GM10248 (cell line): ENCODE data around the gene ARL6IP6.

Source experiments
- CTCF ChIA-PET: fragments of 300-600 bp; sonication (Branson Sonifier 250); formaldehyde crosslinking; extraction: SDS; loops from one replicate; lab custom pipeline; 2021; ENCODE audit warnings: antibody characterized with exemption; lab: Yijun Ruan, JAX
- POLR2A ChIA-PET: fragments of 350-650 bp; sonication (Branson Sonifier 250); formaldehyde crosslinking; extraction: SDS; loops from one replicate; lab custom pipeline; 2020; ENCODE audit warnings: antibody characterized with exemption; lab: Yijun Ruan, JAX
- DNase-seq: peaks from one replicate; pipeline ENCODE4 v3.0.0; 2012; ENCODE audit errors: extremely low spot score
- CTCF ChIP-seq: IDR thresholded peaks from 2 replicates; pipeline ENCODE4 v1.5.1; 2012; ENCODE audit warnings: mild to moderate bottlenecking, low read depth; ENCODE audit errors: extremely low read depth, missing control alignments, control extremely low read depth

Gene ARL6IP6

GRCh38 chr2:152718076-152718908 lies at the start of gene ARL6IP6:
ARL6IP6 (plus strand) TSS chr2:152718620; CDS start chr2:152718625, 5 bp downstream.
- POLR2A ChIA-PET = interaction anchor here (0.6 to 1.0 kb wide), 4 partner anchors 11 to 112 kb away, joined by 3 to 7 read pairs (median 4); no protein-coding TSS in a partner anchor
- no peak for TF ChIP-seq CTCF
- CTCF ChIA-PET = interaction anchor here (1.3 to 2.6 kb wide), 3 partner anchors 8 to 529 kb away, joined by 3 to 12 read pairs (median 3); no protein-coding TSS in a partner anchor
- DNase-seq = peak; percentile 89

- ChIA-PET CTCF (interaction anchor here (1.2 kb wide), 1 partner anchor 498 kb away, joined by 3 read pairs; no protein-coding TSS in a partner anchor), POLR2A (no interaction called here)
- no peak for DNase-seq
- no peak for TF ChIP-seq CTCF
Observed at GRCh38 chr2:152674334-152674733, 44.1 kb upstream of the ARL6IP6 start.

DNA sequence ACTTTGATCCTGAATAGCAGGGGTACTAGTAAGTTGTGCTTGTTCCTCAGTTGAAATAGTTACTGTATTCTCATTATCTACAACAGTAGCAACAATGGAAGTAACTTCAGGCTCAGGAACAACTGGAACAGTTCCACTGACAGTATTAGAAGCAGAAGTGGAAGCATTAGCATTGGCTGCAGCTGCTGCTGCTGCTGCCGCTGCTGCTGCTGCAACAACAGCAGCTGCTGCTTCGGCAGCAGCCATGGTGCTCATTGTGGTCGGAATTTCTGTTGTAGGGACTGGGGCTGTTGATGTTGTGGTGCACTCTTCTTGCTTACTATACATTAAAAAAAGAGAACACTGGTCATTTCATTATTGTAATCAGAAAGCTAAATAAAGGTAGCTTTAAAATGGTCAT lies 42.0 kb upstream of the ARL6IP6 start:
- no peak for TF ChIP-seq CTCF
- no peak for DNase-seq
- ChIA-PET CTCF (interaction anchor here (1.0 kb wide), 1 partner anchor 41 kb away, joined by 3 read pairs; no protein-coding TSS in a partner anchor), POLR2A (no interaction called here)

DNA sequence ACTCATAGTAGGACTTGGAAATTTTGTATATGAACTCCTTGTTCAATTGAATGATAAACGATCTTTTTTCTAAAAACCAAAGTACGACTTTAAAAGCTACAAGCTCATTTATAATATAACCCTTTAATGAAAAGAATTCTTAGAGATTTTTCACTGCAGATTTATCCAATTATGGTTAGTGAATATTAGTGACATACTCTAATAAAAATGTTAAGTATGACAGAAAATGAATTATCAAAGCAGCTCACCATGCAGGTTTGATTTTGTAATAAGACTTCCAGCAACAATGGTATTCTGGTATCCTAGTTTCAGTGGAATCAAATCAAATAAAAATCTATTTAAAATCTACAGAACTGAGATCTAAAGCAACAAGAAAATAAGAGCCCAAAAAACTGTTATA lies 39.6 kb upstream of the ARL6IP6 start:
- POLR2A ChIA-PET = no interaction called here
- TF ChIP-seq CTCF = no peak
- CTCF ChIA-PET = no interaction called here

GRCh38 chr2:152682663-152683062 lies 35.8 kb upstream of the ARL6IP6 start:
- TF ChIP-seq CTCF = no peak
- DNase-seq = no peak
- POLR2A ChIA-PET = no interaction called here
- CTCF ChIA-PET = interaction anchor here (1.4 to 1.9 kb wide), 2 partner anchors 13 to 35 kb away, joined by 3 to 5 read pairs; no protein-coding TSS in a partner anchor

More for the DNA sequence above, 39.6 kb upstream of the ARL6IP6 start:
- DNase-seq = no peak

- ChIA-PET POLR2A (no interaction called here), CTCF (interaction anchor here (1.4 to 1.9 kb wide), 2 partner anchors 13 to 36 kb away, joined by 3 to 5 read pairs; no protein-coding TSS in a partner anchor)
- no peak for DNase-seq
- TF ChIP-seq CTCF = no peak
Observed at GRCh38 chr2:152683400-152683799, 35.0 kb upstream of the ARL6IP6 start.
